Cardiac muscle cell (in vitro differentiated cells and primary cell): Measurements from ENCODE around the gene ZNF467. TPM values are rescaled to one million over a fixed set of nuclear protein-coding genes. Genes with fewer than 3 reads are reported as not detected.

Experiments
- DNase-seq, 2 donors: peaks; one replicate each; pipeline versions ENCODE4 v3.0.0 to v3.0.0-alpha.2; 2010 to 2017; ENCODE audit warnings: low read depth in 1 of 2, low spot score in 1 of 2
- H3K27ac ChIP-seq: fragments of 200-600 bp; sonication (generic); 2 replicates; pipeline ENCODE4 v1.5.1; 2016
- H3K27me3 ChIP-seq: fragments of 200-600 bp; sonication (generic); 2 replicates; pipeline ENCODE4 v1.6.0; 2016; ENCODE audit warnings: control low read depth
- H3K36me3 ChIP-seq: fragments of 200-600 bp; sonication (generic); 2 replicates; pipeline ENCODE4 v1.5.1; 2016; ENCODE audit warnings: control low read depth
- H3K4me1 ChIP-seq: fragments of 200-600 bp; sonication (generic); 2 replicates; pipeline ENCODE4 v1.8.1; 2017; ENCODE audit warnings: low read depth, mild to moderate bottlenecking, mixed run types
- H3K4me3 ChIP-seq: fragments of 200-600 bp; sonication (generic); 2 replicates; pipeline ENCODE4 v1.5.1; 2016; ENCODE audit warnings: mild to moderate bottlenecking
- H3K9me3 ChIP-seq: fragments of 200-600 bp; sonication (generic); 2 replicates; pipeline ENCODE4 v1.5.1; 2017; ENCODE audit warnings: low read depth, mild to moderate bottlenecking, control low read depth
- CTCF ChIP-seq: IDR thresholded peaks from 2 replicates; pipeline ENCODE4 v1.5.1; 2012; ENCODE audit warnings: low read depth, mild to moderate bottlenecking, low read length
- polyA plus RNA-seq: library from polyadenylated mRNA; unstranded; fragments of >200 nt; fragmentation: Nextera tagmentation; extraction: Ambion mirVana; gene quantifications from 2 replicates; pipeline ENCODE4 v1.2.1, GENCODE V29; 2016
- total RNA-seq: library from RNA; depleted of rRNA; stranded (reverse); fragments of >200 nt; gene quantifications from 2 replicates; pipeline ENCODE4 v1.2.3, GENCODE V29; 2016

ZNF467 gene
- total and polyA plus RNA-seq, 2 experiments from 2014 or later: 27.7 to 33.7 TPM

GRCh38 chr7:149785402-149785801 is 12.0 kb upstream of the ZNF467 start:
- DNase-seq: no peak
- no peaks in the 10 kb centered on the region for H3K4me1 ChIP-seq
- no peak overlapping the region for H3K4me3 ChIP-seq
- no peak overlapping the region for H3K27ac ChIP-seq
- H3K9me3 ChIP-seq: no peaks in the 10 kb centered on the region
- H3K27me3 ChIP-seq: peaks cover 25% of the 10 kb centered on the region
- no peak for TF ChIP-seq CTCF
- no peaks in the 10 kb centered on the region for H3K36me3 ChIP-seq

- no peaks in the 10 kb centered on the region for H3K9me3 ChIP-seq
- H3K36me3 ChIP-seq: no peaks in the 10 kb centered on the region
- TF ChIP-seq CTCF: no peak
- peaks cover 14% of the 10 kb centered on the region for H3K27me3 ChIP-seq
- H3K4me1 ChIP-seq: peaks cover 6% of the 10 kb centered on the region
- no peak overlapping the region for H3K4me3 ChIP-seq
- no peak overlapping the region for H3K27ac ChIP-seq
- no peak for DNase-seq
Observed at GRCh38 chr7:149784251-149784608, 10.8 kb upstream of the ZNF467 start.

GRCh38 chr7:149783386-149784250 is 10.2 kb upstream of the ZNF467 start:
- Histone ChIP-seq H3K4me1 (peaks cover 11% of the 10 kb centered on the region), H3K4me3 (no peak overlapping the region), H3K27me3 (peaks cover 9% of the 10 kb centered on the region), H3K36me3 (no peaks in the 10 kb centered on the region), H3K27ac (no peak overlapping the region), H3K9me3 (no peaks in the 10 kb centered on the region)
- no peak for TF ChIP-seq CTCF
- DNase-seq: no peak

- no peak for TF ChIP-seq CTCF
- Histone ChIP-seq H3K27me3 (peaks cover 2% of the 10 kb centered on the region), H3K36me3 (no peaks in the 10 kb centered on the region), H3K4me1 (peaks cover 11% of the 10 kb centered on the region), H3K9me3 (no peaks in the 10 kb centered on the region), H3K4me3 (no peak overlapping the region), H3K27ac (no peak overlapping the region)
- no peak for DNase-seq
Observed at GRCh38 chr7:149782682-149783345, 9.4 kb upstream of the ZNF467 start.

DNA sequence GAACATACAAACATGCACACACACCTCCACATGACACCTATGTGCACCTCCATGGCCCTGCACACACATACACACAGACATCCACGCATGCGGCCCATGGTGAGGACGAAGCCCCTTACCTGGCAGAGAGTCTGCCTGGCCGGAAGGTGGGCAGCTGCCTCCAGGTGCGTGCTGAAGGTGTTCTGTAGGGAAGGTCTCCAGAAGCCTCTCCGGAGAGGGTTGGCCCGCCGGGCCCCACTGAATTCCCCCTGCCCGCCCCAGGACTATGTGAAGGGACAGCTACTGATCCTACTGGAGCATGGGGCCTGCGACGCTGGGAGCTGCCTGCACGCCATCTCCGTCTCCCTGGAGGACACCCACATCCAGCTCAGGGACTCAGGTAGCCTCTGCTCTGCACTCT is 8.5 kb upstream of the ZNF467 start:
- H3K4me3 ChIP-seq: no peak overlapping the region
- no peaks in the 10 kb centered on the region for H3K9me3 ChIP-seq
- no peak for TF ChIP-seq CTCF
- no peak for DNase-seq
- H3K4me1 ChIP-seq: peaks cover 11% of the 10 kb centered on the region
- no peak overlapping the region for H3K27ac ChIP-seq
- H3K27me3 ChIP-seq: no peaks in the 10 kb centered on the region
- no peaks in the 10 kb centered on the region for H3K36me3 ChIP-seq
